Measurements from ENCODE around the gene MAGI2. TPM values are rescaled to one million over a fixed set of nuclear protein-coding genes. Genes with fewer than 3 reads are reported as not detected.

MAGI2 gene
- total RNA-seq, 1 experiment from 2014 or later: 0.52 TPM

- Mint-ChIP-seq H3K36me3 (ENCODE audit: insufficient read depth, unreplicated experiment) (no peaks in the 10 kb centered on the region), H3K4me1 (ENCODE audit: low read depth, unreplicated experiment) (no peaks in the 10 kb centered on the region), H3K27ac (ENCODE audit: unreplicated experiment) (no peak overlapping the region), H3K9me3 (ENCODE audit: low read depth, unreplicated experiment) (no peaks in the 10 kb centered on the region), H3K4me3 (ENCODE audit: low read depth, unreplicated experiment) (no peak overlapping the region), H3K27me3 (ENCODE audit: unreplicated experiment) (no peaks in the 10 kb centered on the region)
- no peak for DNase-seq
- no TSS peak for BruUV-seq (replicated peaks)
- intact Hi-C loops (cut with micrococcal nuclease; ENCODE audit: unreplicated experiment): no loop called here
- TF ChIP-seq CTCF (IDR thresholded peaks at IDR 0.05; ENCODE audit: unreplicated experiment): no peak
- CTCF ChIA-PET: no interaction called here
Observed at GRCh38 chr7:78912781-78913180, 540.7 kb downstream of the MAGI2 start.

GRCh38 chr7:78906735-78907134 lies 546.7 kb downstream of the MAGI2 start:
- TF ChIP-seq CTCF (IDR thresholded peaks at IDR 0.05; ENCODE audit: unreplicated experiment): no peak
- intact Hi-C loops (cut with micrococcal nuclease; ENCODE audit: unreplicated experiment): no loop called here
- H3K9me3 Mint-ChIP-seq (ENCODE audit: low read depth, unreplicated experiment): no peaks in the 10 kb centered on the region
- DNase-seq: no peak
- CTCF ChIA-PET: no interaction called here
- no peaks in the 10 kb centered on the region for H3K27me3 Mint-ChIP-seq (ENCODE audit: unreplicated experiment)
- H3K36me3 Mint-ChIP-seq (ENCODE audit: insufficient read depth, unreplicated experiment): no peaks in the 10 kb centered on the region
- no peaks in the 10 kb centered on the region for H3K4me1 Mint-ChIP-seq (ENCODE audit: low read depth, unreplicated experiment)
- H3K27ac Mint-ChIP-seq (ENCODE audit: unreplicated experiment): no peak overlapping the region
- no peak overlapping the region for H3K4me3 Mint-ChIP-seq (ENCODE audit: low read depth, unreplicated experiment)
- no TSS peak for BruUV-seq (replicated peaks)

GRCh38 chr7:78905436-78905835 lies 548.0 kb downstream of the MAGI2 start:
- no peak for TF ChIP-seq CTCF (IDR thresholded peaks at IDR 0.05; ENCODE audit: unreplicated experiment)
- BruUV-seq (replicated peaks): no TSS peak
- intact Hi-C loops (cut with micrococcal nuclease; ENCODE audit: unreplicated experiment): no loop called here
- H3K9me3 Mint-ChIP-seq (ENCODE audit: low read depth, unreplicated experiment): no peaks in the 10 kb centered on the region
- no peak overlapping the region for H3K27ac Mint-ChIP-seq (ENCODE audit: unreplicated experiment)
- CTCF ChIA-PET: no interaction called here
- DNase-seq: no peak
- H3K36me3 Mint-ChIP-seq (ENCODE audit: insufficient read depth, unreplicated experiment): no peaks in the 10 kb centered on the region
- H3K4me3 Mint-ChIP-seq (ENCODE audit: low read depth, unreplicated experiment): no peak overlapping the region
- H3K27me3 Mint-ChIP-seq (ENCODE audit: unreplicated experiment): no peaks in the 10 kb centered on the region
- H3K4me1 Mint-ChIP-seq (ENCODE audit: low read depth, unreplicated experiment): no peaks in the 10 kb centered on the region

GRCh38 chr7:78904983-78905382 lies 548.5 kb downstream of the MAGI2 start:
- no peak for TF ChIP-seq CTCF (IDR thresholded peaks at IDR 0.05; ENCODE audit: unreplicated experiment)
- intact Hi-C loops (cut with micrococcal nuclease; ENCODE audit: unreplicated experiment): no loop called here
- BruUV-seq (replicated peaks): no TSS peak
- CTCF ChIA-PET: no interaction called here
- H3K4me1 Mint-ChIP-seq (ENCODE audit: low read depth, unreplicated experiment): no peaks in the 10 kb centered on the region
- no peak overlapping the region for H3K27ac Mint-ChIP-seq (ENCODE audit: unreplicated experiment)
- H3K36me3 Mint-ChIP-seq (ENCODE audit: insufficient read depth, unreplicated experiment): no peaks in the 10 kb centered on the region
- H3K9me3 Mint-ChIP-seq (ENCODE audit: low read depth, unreplicated experiment): no peaks in the 10 kb centered on the region
- DNase-seq: no peak
- H3K27me3 Mint-ChIP-seq (ENCODE audit: unreplicated experiment): no peaks in the 10 kb centered on the region
- H3K4me3 Mint-ChIP-seq (ENCODE audit: low read depth, unreplicated experiment): no peak overlapping the region

- CTCF ChIA-PET: no interaction called here
- Mint-ChIP-seq H3K36me3 (ENCODE audit: insufficient read depth, unreplicated experiment) (no peaks in the 10 kb centered on the region), H3K9me3 (ENCODE audit: low read depth, unreplicated experiment) (no peaks in the 10 kb centered on the region), H3K27me3 (ENCODE audit: unreplicated experiment) (no peaks in the 10 kb centered on the region), H3K4me3 (ENCODE audit: low read depth, unreplicated experiment) (no peak overlapping the region), H3K27ac (ENCODE audit: unreplicated experiment) (no peak overlapping the region), H3K4me1 (ENCODE audit: low read depth, unreplicated experiment) (no peaks in the 10 kb centered on the region)
- no peak for DNase-seq
- no peak for TF ChIP-seq CTCF (IDR thresholded peaks at IDR 0.05; ENCODE audit: unreplicated experiment)
- intact Hi-C loops (cut with micrococcal nuclease; ENCODE audit: unreplicated experiment): no loop called here
- BruUV-seq (replicated peaks): no TSS peak
Observed at GRCh38 chr7:78901566-78901965, 551.9 kb downstream of the MAGI2 start.
